DMS 273 treated with DMSO at 0.1 percent for 48 hours (cell line): Measurements from ENCODE around the gene TCF19.

Experiments
- DNase-seq: peaks from one replicate; lab custom pipeline; 2025; lab: John Stamatoyannopoulos, UW

The TCF19 gene, protein sequence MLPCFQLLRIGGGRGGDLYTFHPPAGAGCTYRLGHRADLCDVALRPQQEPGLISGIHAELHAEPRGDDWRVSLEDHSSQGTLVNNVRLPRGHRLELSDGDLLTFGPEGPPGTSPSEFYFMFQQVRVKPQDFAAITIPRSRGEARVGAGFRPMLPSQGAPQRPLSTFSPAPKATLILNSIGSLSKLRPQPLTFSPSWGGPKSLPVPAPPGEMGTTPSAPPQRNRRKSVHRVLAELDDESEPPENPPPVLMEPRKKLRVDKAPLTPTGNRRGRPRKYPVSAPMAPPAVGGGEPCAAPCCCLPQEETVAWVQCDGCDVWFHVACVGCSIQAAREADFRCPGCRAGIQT

GRCh38 chr6:31158140-31158862, at the start of gene TCF19:
Gene TCF19, plus strand, starts transcription at chr6:31158589. Its CDS starts 881 bp downstream, at chr6:31159470.
- peak; percentile 98 for DNase-seq

GRCh38 chr6:31110825-31111582, 47.4 kb upstream of the TCF19 start:
- no peak for DNase-seq

GRCh38 chr6:31111712-31112111, 46.7 kb upstream of the TCF19 start:
- DNase-seq: no peak

- DNase-seq: no peak
These were observed 45.9 kb upstream of the TCF19 start, which contains the start of gene C6orf15 for GRCh38 chr6:31112478-31112877. Gene C6orf15, minus strand, starts transcription at chr6:31112575. Its CDS starts 20 bp downstream, at chr6:31112555.

DNA sequence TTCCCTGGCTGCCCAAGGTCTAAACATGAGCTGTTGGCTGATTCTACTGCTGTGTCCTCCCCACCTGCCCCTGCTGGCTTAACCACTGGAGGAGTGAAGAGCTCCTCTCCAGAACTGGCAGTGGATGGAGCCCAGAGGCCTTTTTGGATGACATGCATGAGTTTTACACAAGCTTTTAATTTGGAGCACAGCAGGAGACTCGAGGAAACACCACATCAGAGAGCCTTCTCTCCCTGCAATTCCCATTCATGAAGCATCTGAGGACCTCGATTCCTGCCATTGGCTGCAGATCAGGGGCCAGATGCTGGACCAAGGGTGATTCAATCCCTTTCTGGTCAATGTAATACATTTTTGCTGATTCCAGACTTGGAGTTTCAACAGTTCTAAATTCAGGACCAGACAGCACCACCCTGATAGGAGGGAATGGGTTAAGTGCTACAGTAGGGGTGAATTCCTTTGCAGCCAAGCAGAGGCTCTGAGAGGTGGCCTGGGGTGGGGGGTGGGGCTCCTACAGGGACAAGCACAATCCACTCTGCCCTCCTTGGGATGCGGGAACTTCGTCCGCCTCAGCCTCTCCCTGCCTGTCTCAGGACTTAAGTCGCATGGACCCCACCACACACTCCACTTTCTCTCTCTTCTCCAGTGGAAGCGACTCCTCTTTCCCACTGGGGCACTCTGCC, 44.4 kb upstream of the TCF19 start:
- no peak for DNase-seq

DNA sequence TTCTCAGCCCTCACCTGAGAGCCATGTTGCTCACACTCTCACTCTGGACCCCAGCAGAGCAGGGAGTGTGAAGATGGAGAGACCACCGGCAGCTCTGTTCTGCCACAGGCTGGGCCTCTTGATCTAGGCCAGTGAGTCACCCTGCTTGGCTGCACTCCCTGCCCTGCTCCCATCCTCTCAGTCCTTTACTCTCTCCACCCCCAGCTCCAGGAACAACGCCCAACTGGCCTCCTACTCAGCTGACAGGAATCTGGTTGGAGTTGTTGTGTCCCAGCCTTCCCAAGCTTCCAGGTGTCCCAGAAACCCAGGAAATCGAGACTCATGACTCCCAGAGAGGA, 43.9 kb upstream of the TCF19 start, which contains the start of gene PSORS1C1:
TSS of gene PSORS1C1 (plus strand) at position 260 of the 338 bp plus-strand sequence. CDS start 14,833 bp downstream, outside the sequence.
- no peak for DNase-seq

DNA sequence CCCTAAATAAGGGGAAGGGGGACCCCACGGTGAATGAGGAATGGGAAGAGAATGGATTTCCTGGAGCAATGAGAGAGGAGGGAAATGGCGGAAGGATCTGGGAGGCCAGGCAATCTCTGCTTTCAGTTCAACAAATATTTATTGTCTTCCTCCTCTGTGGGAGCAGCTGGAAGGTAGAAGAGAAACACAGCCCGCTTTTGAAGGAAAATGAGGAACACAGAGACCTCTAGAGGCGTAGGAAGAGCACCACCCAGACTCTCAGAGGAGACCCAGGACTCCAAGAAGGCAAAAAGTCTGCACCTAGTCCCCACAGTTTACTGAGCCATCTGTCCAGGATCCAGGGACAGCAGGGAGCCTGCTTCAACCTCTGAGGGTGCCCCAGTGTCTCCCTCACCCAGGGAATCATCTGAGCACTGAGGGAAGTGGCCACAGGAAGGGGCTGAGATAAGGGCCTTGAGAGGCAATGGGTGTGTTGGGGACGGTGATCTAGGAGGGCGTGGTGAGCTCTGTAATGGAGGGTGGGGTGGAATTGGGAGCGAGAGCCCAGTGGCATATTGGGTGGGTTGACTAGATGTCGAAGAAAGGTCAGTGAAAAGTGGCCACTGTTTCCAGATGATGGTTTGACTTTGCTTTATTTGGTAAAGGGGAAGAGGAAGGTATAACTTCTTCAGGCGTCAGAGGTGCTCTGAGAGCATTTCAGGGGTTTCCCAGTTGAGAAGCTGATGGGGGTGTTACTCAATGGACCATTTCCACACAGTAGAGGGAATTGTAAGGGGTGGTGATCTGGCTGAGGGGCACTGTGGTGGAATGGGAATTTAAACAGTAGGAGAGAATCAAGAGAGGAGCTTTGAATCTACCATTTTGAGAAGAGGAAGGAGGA, 43.2 kb upstream of the TCF19 start:
- no peak for DNase-seq

- DNase-seq: no peak
These were observed 42.3 kb upstream of the TCF19 start for GRCh38 chr6:31115941-31116560.

DNA sequence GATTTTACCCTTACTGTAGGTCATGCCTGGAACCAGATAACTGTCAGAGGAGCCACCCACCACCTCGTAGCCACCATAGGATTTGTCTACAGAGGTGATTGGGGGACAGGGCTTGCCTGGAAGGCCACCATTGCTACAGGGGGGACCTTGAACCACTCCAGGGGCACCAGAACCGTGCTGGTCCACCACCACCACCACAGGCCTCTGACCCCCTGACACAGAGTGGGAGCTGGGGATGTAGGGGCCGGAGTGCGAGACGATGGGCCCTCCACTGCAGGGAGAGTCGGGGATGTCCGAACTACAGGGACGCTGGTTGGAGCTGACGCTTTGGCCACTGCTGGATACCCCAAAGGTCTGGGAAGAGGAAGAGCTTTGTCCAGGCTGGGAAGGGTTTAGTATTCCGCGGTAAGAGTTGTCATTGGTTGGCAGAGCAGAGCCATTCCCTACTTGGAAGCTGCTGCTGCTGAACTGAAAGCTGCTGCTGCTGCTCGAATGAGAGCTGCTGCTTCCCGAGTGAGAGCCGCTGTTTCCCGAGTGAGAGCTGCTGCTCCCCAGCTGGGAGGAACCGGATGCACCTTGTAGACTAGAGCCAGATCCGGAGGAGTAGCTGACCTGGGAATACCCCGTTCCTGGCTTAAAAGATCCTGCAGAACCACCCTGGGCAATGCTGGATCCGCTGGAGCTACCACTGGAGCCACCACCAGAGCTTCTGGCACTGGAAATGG, 41.6 kb upstream of the TCF19 start:
- no peak for DNase-seq

DNA sequence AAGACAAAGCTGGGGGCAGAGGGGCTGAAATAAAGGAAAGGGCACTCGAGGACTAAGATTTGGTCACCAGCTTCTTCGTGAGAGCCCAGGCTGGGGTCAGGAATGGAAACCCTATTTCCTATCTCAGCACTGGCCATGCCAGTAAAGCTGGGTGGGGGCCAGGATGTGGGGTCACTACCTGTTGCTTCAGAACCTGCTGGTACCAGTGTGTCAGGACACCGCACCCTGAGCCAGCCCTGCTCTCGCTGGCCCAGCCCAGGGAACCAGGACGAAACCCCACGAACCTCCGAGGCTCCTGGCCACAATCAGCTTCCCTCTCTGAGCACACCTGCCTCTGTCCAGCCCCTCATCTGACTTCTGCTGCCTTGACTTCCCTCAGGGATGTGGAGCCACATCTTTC, 40.2 kb upstream of the TCF19 start:
- no peak for DNase-seq

- DNase-seq: no peak
These were observed 38.1 kb upstream of the TCF19 start, which contains the start of gene CDSN for GRCh38 chr6:31120151-31120915. Gene CDSN, minus strand, starts transcription at chr6:31120446. Its CDS starts 27 bp downstream, at chr6:31120419.

- no peak for DNase-seq
These were observed 37.1 kb upstream of the TCF19 start for GRCh38 chr6:31121131-31121790.

- DNase-seq: no peak
These were observed 35.3 kb upstream of the TCF19 start for GRCh38 chr6:31122791-31123706.

- no peak for DNase-seq
These were observed 33.2 kb upstream of the TCF19 start for GRCh38 chr6:31125162-31125561.

GRCh38 chr6:31125586-31126363, 32.6 kb upstream of the TCF19 start:
- DNase-seq: no peak

DNA sequence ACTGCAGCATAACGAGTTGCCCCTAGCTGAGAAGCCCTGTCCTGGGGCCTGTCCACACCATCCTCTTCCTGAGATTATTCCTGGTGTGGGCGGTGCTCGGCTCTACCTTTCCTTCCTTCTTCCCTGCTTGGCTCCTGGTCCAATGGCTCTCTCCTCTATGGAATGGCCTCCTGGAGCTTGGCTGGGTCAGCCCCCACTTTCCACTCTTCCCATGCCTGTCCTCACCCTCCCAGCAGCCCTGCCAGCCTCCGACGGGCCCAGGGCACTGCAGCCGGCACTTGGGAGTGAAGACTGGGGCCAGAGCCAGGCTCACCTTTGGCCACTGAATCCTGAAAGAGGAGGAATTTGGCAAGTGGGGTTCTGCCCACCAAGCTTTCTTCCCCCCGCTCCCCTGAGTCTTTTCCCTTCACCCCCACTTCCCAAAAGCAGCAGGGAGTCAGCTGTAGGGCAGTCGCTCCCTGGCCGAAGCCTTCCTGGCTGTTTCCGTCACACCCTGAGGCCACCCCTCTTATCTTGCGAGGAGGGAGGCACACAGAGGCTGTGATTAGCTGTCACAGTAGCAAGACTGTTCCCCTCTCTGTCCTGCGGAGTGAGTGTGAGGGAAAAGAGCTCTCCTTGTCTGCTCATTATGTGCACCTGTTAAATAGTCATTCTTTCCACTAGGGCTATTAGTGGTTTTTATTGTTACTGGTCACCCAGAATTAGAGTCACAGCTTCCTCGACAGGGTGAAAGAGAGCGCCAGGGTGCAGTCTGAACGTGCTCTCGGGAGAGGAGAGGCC, 31.8 kb upstream of the TCF19 start:
- DNase-seq: no peak
